PFSK-1 (cell line): ENCODE measurements around the gene ZNF282.

Experiments used
- POLR2AphosphoS5 ChIP-seq: IDR thresholded peaks from 2 replicates; pipeline ENCODE4 v1.6.1; 2012; ENCODE audit warnings: low read depth, mild to moderate bottlenecking, control low read depth, low read length, moderate library complexity
- TAF1 ChIP-seq: IDR thresholded peaks from 2 replicates; pipeline ENCODE4 v1.6.1; 2012; ENCODE audit warnings: low read length, control low read depth, borderline replicate concordance; ENCODE audit not compliant: insufficient read depth
- TF ChIP-seq, protein P1 (sequence below), 2 experiments: IDR thresholded peaks; 2 replicates each; pipeline versions ENCODE4 v1.6.1 to v1.8.0; 2011 to 2012; ENCODE audit warnings: low read depth in 2 of 2, low read length in 2 of 2, control low read depth in 1 of 2, inconsistent platforms in 1 of 2, mild to moderate bottlenecking in 1 of 2, moderate library complexity in 1 of 2; ENCODE audit not compliant: insufficient read depth in 1 of 2

- TF ChIP-seq TAF1 (no peak), POLR2AphosphoS5 (no peak)
- TF ChIP-seq, protein P1, sequence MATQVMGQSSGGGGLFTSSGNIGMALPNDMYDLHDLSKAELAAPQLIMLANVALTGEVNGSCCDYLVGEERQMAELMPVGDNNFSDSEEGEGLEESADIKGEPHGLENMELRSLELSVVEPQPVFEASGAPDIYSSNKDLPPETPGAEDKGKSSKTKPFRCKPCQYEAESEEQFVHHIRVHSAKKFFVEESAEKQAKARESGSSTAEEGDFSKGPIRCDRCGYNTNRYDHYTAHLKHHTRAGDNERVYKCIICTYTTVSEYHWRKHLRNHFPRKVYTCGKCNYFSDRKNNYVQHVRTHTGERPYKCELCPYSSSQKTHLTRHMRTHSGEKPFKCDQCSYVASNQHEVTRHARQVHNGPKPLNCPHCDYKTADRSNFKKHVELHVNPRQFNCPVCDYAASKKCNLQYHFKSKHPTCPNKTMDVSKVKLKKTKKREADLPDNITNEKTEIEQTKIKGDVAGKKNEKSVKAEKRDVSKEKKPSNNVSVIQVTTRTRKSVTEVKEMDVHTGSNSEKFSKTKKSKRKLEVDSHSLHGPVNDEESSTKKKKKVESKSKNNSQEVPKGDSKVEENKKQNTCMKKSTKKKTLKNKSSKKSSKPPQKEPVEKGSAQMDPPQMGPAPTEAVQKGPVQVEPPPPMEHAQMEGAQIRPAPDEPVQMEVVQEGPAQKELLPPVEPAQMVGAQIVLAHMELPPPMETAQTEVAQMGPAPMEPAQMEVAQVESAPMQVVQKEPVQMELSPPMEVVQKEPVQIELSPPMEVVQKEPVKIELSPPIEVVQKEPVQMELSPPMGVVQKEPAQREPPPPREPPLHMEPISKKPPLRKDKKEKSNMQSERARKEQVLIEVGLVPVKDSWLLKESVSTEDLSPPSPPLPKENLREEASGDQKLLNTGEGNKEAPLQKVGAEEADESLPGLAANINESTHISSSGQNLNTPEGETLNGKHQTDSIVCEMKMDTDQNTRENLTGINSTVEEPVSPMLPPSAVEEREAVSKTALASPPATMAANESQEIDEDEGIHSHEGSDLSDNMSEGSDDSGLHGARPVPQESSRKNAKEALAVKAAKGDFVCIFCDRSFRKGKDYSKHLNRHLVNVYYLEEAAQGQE (IDR thresholded peaks at IDR 0.05; ENCODE audit: insufficient read depth in 1 of 2, low read depth in 2 of 2, low read length in 2 of 2), result no peak
These were observed 20.2 kb upstream of the ZNF282 start for GRCh38 chr7:149175150-149175549.
